Nephron progenitor cell (in vitro differentiated cells): ENCODE results near the gene HOXA3.
A peak's percentile ranks its signal among the peaks of the same experiment; 100 is the strongest.

ENCODE experiments used
- DNase-seq: peaks from one replicate; pipeline ENCODE4 v3.0.0; 2021
- H3K27ac Mint-ChIP-seq: 2 replicates; pipeline ENCODE4 v1.8.0; 2021; ENCODE audit warnings: mild to moderate bottlenecking, moderate library complexity, mixed read lengths
- H3K27me3 Mint-ChIP-seq: 2 replicates; pipeline ENCODE4 v1.8.0; 2021; ENCODE audit warnings: mild to moderate bottlenecking, low read depth, mixed read lengths; ENCODE audit not compliant: poor library complexity
- H3K36me3 Mint-ChIP-seq: 2 replicates; pipeline ENCODE4 v1.8.0; 2021; ENCODE audit warnings: low read depth, mixed read lengths
- H3K4me1 Mint-ChIP-seq: 2 replicates; pipeline ENCODE4 v1.8.0; 2021; ENCODE audit warnings: mixed read lengths
- H3K4me3 Mint-ChIP-seq: 2 replicates; pipeline ENCODE4 v1.8.0; 2021; ENCODE audit warnings: mild to moderate bottlenecking, moderate library complexity, mixed read lengths
- H3K9me3 Mint-ChIP-seq: 2 replicates; pipeline ENCODE4 v1.8.0; 2021; ENCODE audit warnings: mild to moderate bottlenecking, moderate library complexity, mixed read lengths
- CTCF ChIP-seq: fragments of 200-600 bp; sonication (generic); IDR thresholded peaks from 2 replicates; pipeline ENCODE4 v1.5.0; 2021; ENCODE audit warnings: antibody characterized with exemption

HOXA3 gene

GRCh38 chr7:27078616-27079233, 73.7 kb downstream of the HOXA3 start:
- Mint-ChIP-seq H3K9me3 (peaks cover 11% of the 10 kb centered on the region), H3K27me3 (no peaks in the 10 kb centered on the region), H3K36me3 (peaks cover 9% of the 10 kb centered on the region), H3K27ac (peak overlapping the region; percentile 36), H3K4me3 (no peak overlapping the region), H3K4me1 (peaks cover 46% of the 10 kb centered on the region)
- no peak for DNase-seq
- no peak for TF ChIP-seq CTCF

- Mint-ChIP-seq H3K4me1 (peaks cover 22% of the 10 kb centered on the region), H3K27ac (peak overlapping the region; percentile 49), H3K9me3 (peaks cover 11% of the 10 kb centered on the region), H3K36me3 (peaks cover 9% of the 10 kb centered on the region), H3K27me3 (no peaks in the 10 kb centered on the region), H3K4me3 (no peak overlapping the region)
- no peak for TF ChIP-seq CTCF
- DNase-seq: no peak
Measured at GRCh38 chr7:27073076-27073475, 79.3 kb downstream of the HOXA3 start.

- H3K9me3 Mint-ChIP-seq: peaks cover 11% of the 10 kb centered on the region
- DNase-seq: no peak
- H3K4me3 Mint-ChIP-seq: no peak overlapping the region
- H3K27ac Mint-ChIP-seq: peak overlapping the region; percentile 5
- H3K36me3 Mint-ChIP-seq: peaks cover 9% of the 10 kb centered on the region
- H3K4me1 Mint-ChIP-seq: peaks cover 22% of the 10 kb centered on the region
- no peaks in the 10 kb centered on the region for H3K27me3 Mint-ChIP-seq
- TF ChIP-seq CTCF: no peak
Measured at GRCh38 chr7:27071622-27072390, 80.6 kb downstream of the HOXA3 start.

- H3K27me3 Mint-ChIP-seq: no peaks in the 10 kb centered on the region
- H3K4me1 Mint-ChIP-seq: peaks cover 35% of the 10 kb centered on the region
- no peak for TF ChIP-seq CTCF
- H3K27ac Mint-ChIP-seq: no peak overlapping the region
- H3K36me3 Mint-ChIP-seq: no peaks in the 10 kb centered on the region
- no peak overlapping the region for H3K4me3 Mint-ChIP-seq
- H3K9me3 Mint-ChIP-seq: no peaks in the 10 kb centered on the region
- no peak for DNase-seq
Measured at GRCh38 chr7:27068259-27068658, 84.1 kb downstream of the HOXA3 start.

- H3K27me3 Mint-ChIP-seq: no peaks in the 10 kb centered on the region
- H3K9me3 Mint-ChIP-seq: no peaks in the 10 kb centered on the region
- no peak overlapping the region for H3K4me3 Mint-ChIP-seq
- H3K36me3 Mint-ChIP-seq: no peaks in the 10 kb centered on the region
- H3K27ac Mint-ChIP-seq: no peak overlapping the region
- no peak for DNase-seq
- H3K4me1 Mint-ChIP-seq: peaks cover 18% of the 10 kb centered on the region
- TF ChIP-seq CTCF: no peak
Measured at GRCh38 chr7:27066148-27066547, 86.2 kb downstream of the HOXA3 start.

GRCh38 chr7:27065709-27066108, 86.7 kb downstream of the HOXA3 start:
- no peak overlapping the region for H3K27ac Mint-ChIP-seq
- peaks cover 18% of the 10 kb centered on the region for H3K4me1 Mint-ChIP-seq
- no peaks in the 10 kb centered on the region for H3K9me3 Mint-ChIP-seq
- no peaks in the 10 kb centered on the region for H3K36me3 Mint-ChIP-seq
- peaks cover 2% of the 10 kb centered on the region for H3K27me3 Mint-ChIP-seq
- no peak overlapping the region for H3K4me3 Mint-ChIP-seq
- no peak for TF ChIP-seq CTCF
- no peak for DNase-seq
